K562 (cell line): ENCODE measurements around the gene SENP7. TPM values are rescaled to one million over a fixed set of nuclear protein-coding genes. Genes with fewer than 3 reads are reported as not detected.

ENCODE experiments used
- ATAC-seq: fragments of 200-7000 bp; cut with Tn5 transposase; 3 replicates; pipeline ENCODE4 v1.9.1; 2020; ENCODE audit warnings: moderate library complexity
- BruUV-seq: library from RNA; stranded (reverse); fragments of 400-500 nt; replicated peaks from 2 replicates; lab custom pipeline; 2021; lab: Mats Ljungman, UMichigan
- CTCF ChIA-PET: fragments of 300-600 bp; formaldehyde crosslinking; extraction: SDS; loops from one replicate; lab custom pipeline; 2021; ENCODE audit warnings: low intra/inter-chr PET ratio; lab: Yijun Ruan, JAX
- POLR2A ChIA-PET: fragments of 300-600, 350-650 bp; sonication (Branson Sonifier 250); formaldehyde crosslinking; extraction: SDS; loops from one replicate; lab custom pipeline; 2021; ENCODE audit warnings: antibody characterized with exemption, inconsistent platforms; lab: Yijun Ruan, JAX
- DNase-seq, 4 experiments: peaks; one replicate each; pipeline versions ENCODE4 v3.0.0 to v3.0.0-alpha.2; 2011 to 2018; ENCODE audit warnings: low spot score in 3 of 4, mixed read lengths in 3 of 4; ENCODE audit errors: extremely low read depth in 1 of 4
- FAIRE-seq: peaks from 2 replicates; lab custom pipeline; 2011; peaks lifted over from hg19 to GRCh38; lab: Jason Lieb, UNC
- H2AFZ ChIP-seq: 2 replicates; pipeline ENCODE4 v1.6.0; 2011; ENCODE audit warnings: low read depth, low read length, control low read depth, inconsistent platforms
- H3K27ac ChIP-seq: fragments of 200-600 bp; 3 replicates; pipeline ENCODE4 v1.8.0; 2011; ENCODE audit warnings: low read depth, mild to moderate bottlenecking, control low read depth, inconsistent platforms, low read length, moderate library complexity, mixed read lengths; ENCODE audit errors: extremely low read depth
- H3K27me3 ChIP-seq, 2 experiments: fragments of 300-600 bp in 1 of 2; 2 replicates in 1 of 2; 3 replicates in 1 of 2; pipeline versions ENCODE4 v1.6.0 to v1.8.0; 2011; ENCODE audit warnings: inconsistent platforms in 2 of 2, low read length in 2 of 2, mild to moderate bottlenecking in 1 of 2, mixed read lengths in 1 of 2, moderate library complexity in 1 of 2; ENCODE audit not compliant: control insufficient read depth in 2 of 2, insufficient read depth in 2 of 2
- H3K36me3 ChIP-seq: fragments of 300-600 bp; 3 replicates; pipeline ENCODE4 v1.8.0; 2011; ENCODE audit warnings: mild to moderate bottlenecking, low read length, inconsistent platforms; ENCODE audit not compliant: control insufficient read depth, insufficient read depth
- H3K4me1 ChIP-seq, 2 experiments: fragments of 200-600 bp in 1 of 2; replicated peaks in 1 of 2; 2 replicates in 1 of 2; 3 replicates in 1 of 2; pipeline versions ENCODE4 v1.5.1 to v1.8.0; 2011; ENCODE audit warnings: inconsistent platforms in 2 of 2, low read length in 2 of 2, mild to moderate bottlenecking in 1 of 2, mixed read lengths in 1 of 2, moderate library complexity in 1 of 2; ENCODE audit not compliant: control insufficient read depth in 2 of 2, insufficient read depth in 2 of 2
- H3K4me2 ChIP-seq: 2 replicates; pipeline ENCODE4 v1.6.1; 2011; ENCODE audit warnings: low read length, control low read depth, inconsistent platforms, mixed read lengths; ENCODE audit not compliant: insufficient read depth
- H3K4me3 ChIP-seq: fragments of 200-600 bp; sonication (generic), shearing (Covaris generic); 2 replicates; pipeline ENCODE4 v1.5.1; 2016; ENCODE audit warnings: control low read depth, inconsistent platforms
- H3K79me2 ChIP-seq: fragments of 200-600 bp; 3 replicates; pipeline ENCODE4 v1.8.0; 2011; ENCODE audit warnings: low read length, inconsistent platforms; ENCODE audit not compliant: control insufficient read depth, insufficient read depth
- H3K9ac ChIP-seq, 2 experiments: 2 replicates each; pipeline versions ENCODE4 v1.6.0 to v1.6.1; 2011; ENCODE audit warnings: low read depth in 2 of 2, low read length in 2 of 2, control low read depth in 1 of 2, inconsistent platforms in 1 of 2, mild to moderate bottlenecking in 1 of 2, mixed read lengths in 1 of 2; ENCODE audit not compliant: insufficient read depth in 1 of 2
- H3K9me1 ChIP-seq: one replicate; pipeline ENCODE4 v1.6.0; 2011; ENCODE audit warnings: inconsistent platforms, mild to moderate bottlenecking, low read length, moderate library complexity; ENCODE audit not compliant: control insufficient read depth, insufficient read depth
- H3K9me3 ChIP-seq: replicated peaks from 2 replicates; pipeline ENCODE4 v1.5.1; 2011; ENCODE audit warnings: low read depth, low read length, inconsistent platforms; ENCODE audit not compliant: control insufficient read depth, insufficient read depth
- H4K20me1 ChIP-seq: replicated peaks from 2 replicates; pipeline ENCODE4 v1.6.1; 2011; ENCODE audit warnings: low read length, inconsistent platforms, mixed read lengths; ENCODE audit not compliant: control insufficient read depth, insufficient read depth
- ARID1B ChIP-seq: fragments of 450-650 bp; IDR thresholded peaks from 2 replicates; pipeline ENCODE4 v1.6.1; 2016; ENCODE audit warnings: antibody characterized with exemption, mild to moderate bottlenecking, inconsistent platforms
- BACH1 ChIP-seq: fragments of 200-800 bp; sonication (Bioruptor generic); IDR thresholded peaks from 2 replicates; pipeline ENCODE4 v1.6.1; 2016; ENCODE audit warnings: missing genetic modification characterization, missing compliant biosample characterization
- C11orf30 ChIP-seq: fragments of 450-650 bp; IDR thresholded peaks from 2 replicates; pipeline ENCODE4 v1.6.1; 2016; ENCODE audit warnings: low read depth, mild to moderate bottlenecking
- DACH1 ChIP-seq: fragments of 450-650 bp; IDR thresholded peaks from 2 replicates; pipeline ENCODE4 v1.6.1; 2018; ENCODE audit not compliant: partially characterized antibody
- EP300 ChIP-seq: IDR thresholded peaks from 2 replicates; pipeline ENCODE4 v1.6.1; 2012; ENCODE audit warnings: low read length, improper control_type of control experiment
- HIVEP1 ChIP-seq: fragments of 250-450 bp; sonication (Bioruptor Pico); IDR thresholded peaks from 2 replicates; pipeline ENCODE4 v1.4.0; 2020; ENCODE audit warnings: mild to moderate bottlenecking
- HMGN3 ChIP-seq: IDR thresholded peaks from 2 replicates; pipeline ENCODE4 v1.6.1; 2011; ENCODE audit warnings: borderline replicate concordance, low read depth, mild to moderate bottlenecking, mixed read lengths, low read length; ENCODE audit not compliant: insufficient read length; ENCODE audit errors: extremely low read depth
- IFI16 ChIP-seq: fragments of 250-450 bp; sonication (Bioruptor Pico); IDR thresholded peaks from 2 replicates; pipeline ENCODE4 v2.1.2; 2022; ENCODE audit warnings: mild to moderate bottlenecking, inconsistent platforms
- ILF3 ChIP-seq: fragments of 450-650 bp; IDR thresholded peaks from 2 replicates; pipeline ENCODE4 v1.6.1; 2018; ENCODE audit warnings: antibody characterized with exemption, mild to moderate bottlenecking, moderate library complexity, borderline replicate concordance
- KDM5B ChIP-seq: fragments of 200-600 bp; sonication (generic); IDR thresholded peaks from 2 replicates; pipeline ENCODE4 v1.6.1; 2012; ENCODE audit warnings: low read depth, mild to moderate bottlenecking, moderate library complexity, low read length, control low read depth, inconsistent platforms; ENCODE audit not compliant: insufficient replicate concordance
- MAFF ChIP-seq: IDR thresholded peaks from 2 replicates; pipeline ENCODE4 v1.6.1; 2012; ENCODE audit warnings: low read length, improper control_type of control experiment
- MAFG ChIP-seq: fragments of 450-650 bp; conservative IDR thresholded peaks from 2 replicates; pipeline ENCODE4 v1.6.1; 2016; ENCODE audit warnings: missing genetic modification characterization, missing compliant biosample characterization
- NFE2 ChIP-seq: IDR thresholded peaks from 2 replicates; pipeline ENCODE4 v1.6.1; 2014; ENCODE audit warnings: antibody characterized with exemption, low read depth
- POLR2H ChIP-seq: IDR thresholded peaks from 2 replicates; pipeline ENCODE4 v1.6.1; 2016; ENCODE audit warnings: missing genetic modification characterization, low read depth, mild to moderate bottlenecking, control low read depth, missing compliant biosample characterization, moderate library complexity
- RAD21 ChIP-seq, 2 experiments: fragments of 250-450 bp in 1 of 2; fragments of 450-650 bp in 1 of 2; sonication (Bioruptor Pico) in 1 of 2; formaldehyde crosslinking in 1 of 2; IDR thresholded peaks in 1 of 2; conservative IDR thresholded peaks in 1 of 2; 2 replicates each; pipeline versions ENCODE4 v1.4.0 to v1.8.0; 2020 to 2022; ENCODE audit warnings: mild to moderate bottlenecking in 2 of 2, moderate library complexity in 1 of 2
- RAD51 ChIP-seq: fragments of 450-650 bp; IDR thresholded peaks from 2 replicates; pipeline ENCODE4 v1.7.1; 2016; ENCODE audit warnings: low read depth, mild to moderate bottlenecking, borderline replicate concordance
- RCOR1 ChIP-seq, 2 experiments: IDR thresholded peaks; 2 replicates each; pipeline ENCODE4 v1.6.1; 2012; ENCODE audit warnings: low read depth in 2 of 2, low read length in 2 of 2, borderline replicate concordance in 1 of 2, improper control_type of control experiment in 1 of 2
- SLC30A9 ChIP-seq: fragments of 250-450 bp; sonication (Bioruptor Pico); IDR thresholded peaks from 2 replicates; pipeline ENCODE4 v1.8.0; 2022; ENCODE audit warnings: mild to moderate bottlenecking, moderate library complexity
- SRSF1 ChIP-seq: fragments of 200-400 bp; formaldehyde crosslinking; IDR thresholded peaks from 2 replicates; pipeline ENCODE4 v1.6.1; 2017; ENCODE audit warnings: mild to moderate bottlenecking, low read depth, low read length, moderate library complexity
- ZFPM2 ChIP-seq: fragments of 250-450 bp; sonication (Bioruptor Pico); IDR thresholded peaks from 2 replicates; pipeline ENCODE4 v1.5.1; 2022; ENCODE audit warnings: mild to moderate bottlenecking
- ZNF316 ChIP-seq: fragments of 450-650 bp; IDR thresholded peaks from 2 replicates; pipeline ENCODE4 v1.6.1; 2016
- ZNF444 ChIP-seq: fragments of 250-450 bp; sonication (Bioruptor Pico); IDR thresholded peaks from 2 replicates; pipeline ENCODE4 v1.4.0; 2020; ENCODE audit warnings: mild to moderate bottlenecking, moderate library complexity
- ZNF778 ChIP-seq: fragments of 450-650 bp; formaldehyde crosslinking; IDR thresholded peaks from 2 replicates; pipeline ENCODE4 v1.4.0; 2020; ENCODE audit warnings: mild to moderate bottlenecking, moderate library complexity
- ZSCAN29 ChIP-seq: fragments of 450-650 bp; IDR thresholded peaks from 2 replicates; pipeline ENCODE4 v1.6.1; 2017
- WGBS: fragments of 100-300 bp; shearing (Covaris generic); methylation state at CpG from one replicate; pipeline ENCODE4 v1.1.6; 2016; ENCODE audit warnings: low coverage, mixed read lengths; ENCODE audit not compliant: insufficient coverage; ENCODE audit errors: missing lambda C conversion rate; 5-methylcytosine and 5-hydroxymethylcytosine counted together
- in situ Hi-C: fragments of 300-500 bp; cut with MboI; formaldehyde crosslinking; loops from 4 replicates; pipeline ENCODE4 v1.15.0; 2018; ENCODE audit warnings: inconsistent platforms, mixed read lengths
- intact Hi-C: fragments of 100-400 bp; cut with micrococcal nuclease; formaldehyde crosslinking; loops from 2 replicates; pipeline ENCODE4 v1.14.2; 2022
- polyA plus RNA-seq, 8 experiments: library from polyadenylated mRNA; depleted of rRNA in 4 of 8; stranded (reverse) in 5 of 8; unstranded in 3 of 8; fragments of >200 nt; fragmentation: Nextera tagmentation in 2 of 8; fragmentation: Illumina TruSeq in 1 of 8; extraction: Ambion mirVana in 2 of 8; extraction: Trizol in 1 of 8; gene quantifications; 2 replicates each; pipeline versions ENCODE4 v1.2.1 to v1.2.3, GENCODE V29; 2011 to 2014; ENCODE audit warnings: inconsistent platforms in 1 of 8, missing spikeins in 1 of 8
- total RNA-seq, 7 experiments: library from RNA; depleted of rRNA in 6 of 7; stranded (reverse); fragments of >200 nt in 6 of 7; fragmentation: Illumina TruSeq in 2 of 7; extraction: Trizol in 2 of 7; gene quantifications; 2 replicates each; pipeline versions ENCODE4 v1.2.1 to v1.2.3, GENCODE V29; 2011 to 2021; ENCODE audit warnings: low replicate concordance in 1 of 7

Gene SENP7
- total and polyA plus RNA-seq, 9 of the 15 experiments (the other 6 are each of a cell fraction or from before 2014, with no cell fraction given) = 4.1 to 21.9 (median 10.7) TPM

- 34% methylated on average over 2 of the region's 3 CpGs for WGBS
- H3K9me1 ChIP-seq = no peaks in the 10 kb centered on the region
- BruUV-seq = no TSS peak
- H3K4me1 ChIP-seq = no peaks in the 10 kb centered on the region; a peak in 1 of 5 replicates
- peaks cover 3% of the 10 kb centered on the region; the same call in 1 of the 3 replicates for H3K79me2 ChIP-seq
- ChIA-PET CTCF (no interaction called here), POLR2A (interaction anchor here (0.7 kb wide), 1 partner anchor 27 kb away, joined by 3 read pairs; no protein-coding TSS in a partner anchor)
- H3K4me2 ChIP-seq = no peak overlapping the region
- no peak overlapping the region for H3K4me3 ChIP-seq
- peak; percentile 90 for TF ChIP-seq ZNF316
- TF ChIP-seq MAFF = peak; percentile 66
- TF ChIP-seq ARID1B = 0 out of 2 replicates have a peak, but pooled peaks have one; percentile 17
- no peak for TF ChIP-seq KDM5B
- TF ChIP-seq SRSF1 = no peak
- no peak for TF ChIP-seq HMGN3
- TF ChIP-seq DACH1 = no peak
- peak; percentile 89 for TF ChIP-seq MAFG
- TF ChIP-seq ILF3 = no peak
- TF ChIP-seq IFI16 (CRISPR knock-in tag) = no peak
- no peak for TF ChIP-seq ZFPM2 (CRISPR knock-in tag)
- TF ChIP-seq RAD51 = no peak
- no peak for TF ChIP-seq ZNF778 (CRISPR knock-in tag)
- no peak for TF ChIP-seq HIVEP1 (CRISPR knock-in tag)
- TF ChIP-seq RAD21 (CRISPR knock-in tag; conservative IDR thresholded peaks at IDR 0.05 in 1 of 2, IDR thresholded peaks at IDR 0.05 in 1 of 2) = no peak
- no peak for TF ChIP-seq ZNF444 (CRISPR knock-in tag)
- no peak for TF ChIP-seq BACH1 (tag)
- TF ChIP-seq EP300 = no peak
- TF ChIP-seq NFE2 = peak; percentile 68
- no peak for TF ChIP-seq POLR2H (tag)
- TF ChIP-seq RCOR1 (IDR thresholded peaks at IDR 0.05; ENCODE audit: borderline replicate concordance in 1 of 2, low read depth in 2 of 2, low read length in 2 of 2) = no peak
- TF ChIP-seq SLC30A9 (CRISPR knock-in tag) = no peak
- TF ChIP-seq ZSCAN29 = no peak
- TF ChIP-seq C11orf30 = peak; percentile 79
- TF ChIP-seq, all 486 proteins: peak for 6
- ATAC-seq = no peak
- H3K9me3 ChIP-seq = no peaks in the 10 kb centered on the region
- H3K9ac ChIP-seq = no peak overlapping the region
- FAIRE-seq = no peak
- DNase-seq = no peak
- H3K27ac ChIP-seq = no peak overlapping the region
- in situ Hi-C loops = no loop called here
- H4K20me1 ChIP-seq = no peaks in the 10 kb centered on the region
- H2AFZ ChIP-seq = no peak overlapping the region
- intact Hi-C loops = no loop called here
- H3K36me3 ChIP-seq = peaks cover 15% of the 10 kb centered on the region; the same call in 2 of the 3 replicates
- H3K27me3 ChIP-seq = no peaks in the 10 kb centered on the region
Measured at GRCh38 chr3:101453961-101454360, 59.1 kb downstream of the SENP7 start.
